Measurements from ENCODE around the gene IL22RA1.

DNA sequence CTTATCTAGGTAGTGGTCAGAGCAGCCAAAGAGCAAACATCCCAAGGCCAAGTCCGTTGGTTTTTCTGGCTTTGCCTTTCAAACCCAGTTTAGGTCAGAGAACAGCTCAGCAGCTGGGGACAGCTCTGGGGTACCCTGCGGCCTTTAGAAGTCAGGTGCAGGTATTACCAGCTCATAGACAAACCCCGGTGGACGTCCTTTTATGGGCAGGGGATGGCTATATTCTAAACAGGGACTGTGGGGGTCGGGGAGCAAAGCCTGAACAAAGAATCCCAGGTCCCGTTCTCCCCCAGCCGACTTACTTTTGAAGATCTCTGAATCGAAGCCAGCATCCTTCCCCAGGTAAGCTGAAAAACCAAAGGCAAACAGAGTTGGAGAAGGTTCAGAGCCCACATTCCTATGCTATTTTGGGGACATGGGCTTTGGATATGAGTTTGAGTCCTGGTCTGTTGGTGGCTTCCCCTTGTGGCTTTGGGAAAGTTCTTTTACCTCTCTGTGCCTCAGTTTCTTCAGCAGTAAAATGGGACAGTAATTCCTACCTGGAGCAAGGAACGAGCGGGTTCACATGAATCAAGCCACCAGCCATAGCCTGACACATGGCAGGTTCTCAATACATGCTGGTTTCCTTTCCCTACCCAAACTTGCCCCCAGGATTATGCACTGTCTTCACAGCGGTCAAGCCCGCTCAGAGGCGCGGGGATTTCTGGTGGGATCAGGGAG, 47.6 kb downstream of the IL22RA1 start:
- TF ChIP-seq FOXP2 (optimal IDR thresholded peaks at IDR 0.05; ENCODE audit: control extremely low read depth, extremely low read length, insufficient read depth) (no peak), EZH2 (IDR thresholded peaks at IDR 0.05) (no peak)

All from SK-N-MC (cell line).